Measurements from ENCODE around the gene CERS3.

The CERS3 gene

GRCh38 chr15:100560323-100560722 is 31.6 kb upstream of the CERS3 start:
- H3K4me3 ChIP-seq (ENCODE audit: insufficient read depth, low read length, poor library complexity, severe bottlenecking), result no peak overlapping the region
- H3K79me2 ChIP-seq (ENCODE audit: insufficient read depth, low read length), result no peaks in the 10 kb centered on the region
- no peak overlapping the region for H3K4me2 ChIP-seq (ENCODE audit: low read depth, low read length, poor library complexity, severe bottlenecking)
- H3K36me3 ChIP-seq (ENCODE audit: low read length), result no peaks in the 10 kb centered on the region
- no peaks in the 10 kb centered on the region for H3F3A ChIP-seq (ENCODE audit: insufficient read depth)
- H4K20me1 ChIP-seq (ENCODE audit: low read depth, low read length), result no peaks in the 10 kb centered on the region
- H3K9me3 ChIP-seq (ENCODE audit: insufficient read depth, low read length), result no peaks in the 10 kb centered on the region
- no peaks in the 10 kb centered on the region for H3K9me2 ChIP-seq (replicated peaks; ENCODE audit: insufficient read depth, low read length)
- TF ChIP-seq CTCF (IDR thresholded peaks at IDR 0.05; ENCODE audit: insufficient read depth, low read length, poor library complexity, severe bottlenecking) (no peak), EZH2phosphoT487 (conservative IDR thresholded peaks at IDR 0.05; ENCODE audit: low read length) (no peak)
- no peak overlapping the region for H3K27ac ChIP-seq (ENCODE audit: low read depth, low read length)
- no peaks in the 10 kb centered on the region for H3K27me3 ChIP-seq (ENCODE audit: low read length)
- no peak overlapping the region for H2AFZ ChIP-seq (ENCODE audit: low read depth, low read length, severe bottlenecking)
- no peak overlapping the region for H3K9ac ChIP-seq (ENCODE audit: low read length)

GRCh38 chr15:100559330-100559729 is 30.6 kb upstream of the CERS3 start:
- TF ChIP-seq EZH2phosphoT487 (conservative IDR thresholded peaks at IDR 0.05; ENCODE audit: low read length) (no peak), CTCF (IDR thresholded peaks at IDR 0.05; ENCODE audit: insufficient read depth, low read length, poor library complexity, severe bottlenecking) (no peak)
- no peak overlapping the region for H3K4me3 ChIP-seq (ENCODE audit: insufficient read depth, low read length, poor library complexity, severe bottlenecking)
- no peaks in the 10 kb centered on the region for H3F3A ChIP-seq (ENCODE audit: insufficient read depth)
- H3K27ac ChIP-seq (ENCODE audit: low read depth, low read length), result no peak overlapping the region
- no peak overlapping the region for H3K9ac ChIP-seq (ENCODE audit: low read length)
- H3K4me2 ChIP-seq (ENCODE audit: low read depth, low read length, poor library complexity, severe bottlenecking), result no peak overlapping the region
- H3K9me3 ChIP-seq (ENCODE audit: insufficient read depth, low read length), result no peaks in the 10 kb centered on the region
- H3K27me3 ChIP-seq (ENCODE audit: low read length), result no peaks in the 10 kb centered on the region
- no peak overlapping the region for H2AFZ ChIP-seq (ENCODE audit: low read depth, low read length, severe bottlenecking)
- no peaks in the 10 kb centered on the region for H3K79me2 ChIP-seq (ENCODE audit: insufficient read depth, low read length)
- no peaks in the 10 kb centered on the region for H4K20me1 ChIP-seq (ENCODE audit: low read depth, low read length)
- no peaks in the 10 kb centered on the region for H3K36me3 ChIP-seq (ENCODE audit: low read length)
- H3K9me2 ChIP-seq (replicated peaks; ENCODE audit: insufficient read depth, low read length), result no peaks in the 10 kb centered on the region

- H3K4me3 ChIP-seq (ENCODE audit: insufficient read depth, low read length, poor library complexity, severe bottlenecking), result no peak overlapping the region
- H3K9me2 ChIP-seq (replicated peaks; ENCODE audit: insufficient read depth, low read length), result no peaks in the 10 kb centered on the region
- H3K9ac ChIP-seq (ENCODE audit: low read length), result no peak overlapping the region
- H3F3A ChIP-seq (ENCODE audit: insufficient read depth), result no peaks in the 10 kb centered on the region
- H3K27me3 ChIP-seq (ENCODE audit: low read length), result no peaks in the 10 kb centered on the region
- no peaks in the 10 kb centered on the region for H4K20me1 ChIP-seq (ENCODE audit: low read depth, low read length)
- H3K4me2 ChIP-seq (ENCODE audit: low read depth, low read length, poor library complexity, severe bottlenecking), result no peak overlapping the region
- H2AFZ ChIP-seq (ENCODE audit: low read depth, low read length, severe bottlenecking), result no peak overlapping the region
- H3K9me3 ChIP-seq (ENCODE audit: insufficient read depth, low read length), result no peaks in the 10 kb centered on the region
- no peaks in the 10 kb centered on the region for H3K36me3 ChIP-seq (ENCODE audit: low read length)
- TF ChIP-seq CTCF (IDR thresholded peaks at IDR 0.05; ENCODE audit: insufficient read depth, low read length, poor library complexity, severe bottlenecking) (no peak), EZH2phosphoT487 (conservative IDR thresholded peaks at IDR 0.05; ENCODE audit: low read length) (no peak)
- H3K27ac ChIP-seq (ENCODE audit: low read depth, low read length), result no peak overlapping the region
- H3K79me2 ChIP-seq (ENCODE audit: insufficient read depth, low read length), result no peaks in the 10 kb centered on the region
Measured at GRCh38 chr15:100558771-100559254, 30.1 kb upstream of the CERS3 start.
